Skeletal muscle satellite cell (primary cell): ENCODE results near the gene ADK.
A peak's percentile ranks its signal among the peaks of the same experiment; 100 is the strongest.
"Not testable (repeated sequence)": the region's sequence is repeated elsewhere in the genome, so short reads cannot be mapped to it uniquely, and the experiment has no call there.

Experiments
- H3K27me3 ChIP-seq: 2 replicates; pipeline ENCODE4 v1.7.0; 2013; ENCODE audit warnings: low read length; ENCODE audit not compliant: control insufficient read depth, insufficient read depth
- H3K36me3 ChIP-seq: 2 replicates; pipeline ENCODE4 v1.7.0; 2013; ENCODE audit warnings: mild to moderate bottlenecking, control low read depth, low read length; ENCODE audit not compliant: insufficient read depth
- H3K4me1 ChIP-seq: 2 replicates; pipeline ENCODE4 v1.7.0; 2013; ENCODE audit warnings: low read length; ENCODE audit not compliant: control insufficient read depth, insufficient read depth
- H3K4me2 ChIP-seq: 2 replicates; pipeline ENCODE4 v1.7.0; 2013; ENCODE audit warnings: mild to moderate bottlenecking, low read length
- H3K4me3 ChIP-seq: 2 replicates; pipeline ENCODE4 v1.7.0; 2013; ENCODE audit warnings: low read length
- H3K9ac ChIP-seq: 2 replicates; pipeline ENCODE4 v1.7.0; 2013; ENCODE audit warnings: mild to moderate bottlenecking, low read depth, low read length, moderate library complexity
- H3K9me3 ChIP-seq: replicated peaks from 2 replicates; pipeline ENCODE4 v1.7.0; 2013; ENCODE audit warnings: mild to moderate bottlenecking, control low read depth, low read length

Gene ADK

DNA sequence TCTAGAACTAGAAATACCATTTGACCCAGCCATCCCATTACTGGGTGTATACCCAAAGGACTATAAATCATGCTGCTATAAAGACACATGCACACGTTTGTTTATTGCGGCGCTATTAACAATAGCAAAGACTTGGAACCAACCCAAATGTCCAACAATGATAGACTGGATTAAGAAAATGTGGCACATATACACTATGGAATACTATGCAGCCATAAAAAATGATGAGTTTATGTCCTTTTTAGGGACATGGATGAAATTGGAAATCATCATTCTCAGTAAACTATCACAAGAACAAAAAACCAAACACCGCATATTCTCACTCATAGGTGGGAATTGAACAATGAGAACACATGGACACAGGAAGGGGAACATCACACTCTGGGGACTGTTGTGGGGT is 71.4 kb downstream of the ADK start:
- H3K27me3 ChIP-seq, H3K4me3 ChIP-seq, H3K4me2 ChIP-seq, H3K36me3 ChIP-seq, H3K9ac ChIP-seq, H3K9me3 ChIP-seq: not testable (repeated sequence)
- H3K4me1 ChIP-seq, result peaks cover 21% of the 10 kb centered on the region

DNA sequence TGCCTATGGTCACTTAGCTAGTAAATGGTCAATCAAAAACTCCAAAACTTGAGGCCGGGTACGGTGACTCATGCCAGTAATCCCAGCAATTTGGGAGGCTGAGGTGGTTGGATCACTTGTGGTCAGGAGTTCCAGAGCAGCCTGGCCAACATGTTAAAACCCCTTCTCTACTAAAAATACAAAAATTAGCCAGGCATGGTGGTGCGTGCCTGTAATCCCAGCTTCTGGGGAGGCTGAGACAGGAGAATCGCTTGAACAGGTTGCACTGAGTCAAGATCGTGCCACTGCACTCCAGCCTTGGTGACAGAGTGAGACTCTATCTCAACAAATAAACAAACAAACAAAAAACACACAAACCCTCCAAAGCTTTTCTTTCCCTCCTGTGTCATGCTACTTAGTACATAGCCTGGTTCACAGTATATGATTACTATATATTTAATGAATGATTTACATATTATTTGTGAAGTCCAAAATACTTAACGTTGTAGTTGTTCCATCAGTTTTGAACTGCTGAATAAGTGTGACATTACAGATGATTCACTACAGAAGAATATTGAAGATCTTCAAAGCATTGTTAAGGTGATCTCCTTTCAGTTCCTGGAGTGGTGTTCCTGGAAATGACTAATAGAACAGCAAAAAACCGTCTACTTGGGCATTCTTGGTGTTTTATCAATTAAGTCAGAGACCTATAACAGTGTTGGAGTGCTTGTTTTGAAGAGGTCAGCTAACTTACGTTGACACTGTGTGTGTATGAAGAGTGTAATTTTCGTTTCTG is 72.9 kb downstream of the ADK start:
- Histone ChIP-seq H3K9ac (no peak overlapping the region), H3K27me3 (no peaks in the 10 kb centered on the region), H3K36me3 (no peaks in the 10 kb centered on the region), H3K9me3 (no peaks in the 10 kb centered on the region), H3K4me1 (peaks cover 35% of the 10 kb centered on the region), H3K4me2 (peak overlapping the region; percentile 45), H3K4me3 (no peak overlapping the region)

DNA sequence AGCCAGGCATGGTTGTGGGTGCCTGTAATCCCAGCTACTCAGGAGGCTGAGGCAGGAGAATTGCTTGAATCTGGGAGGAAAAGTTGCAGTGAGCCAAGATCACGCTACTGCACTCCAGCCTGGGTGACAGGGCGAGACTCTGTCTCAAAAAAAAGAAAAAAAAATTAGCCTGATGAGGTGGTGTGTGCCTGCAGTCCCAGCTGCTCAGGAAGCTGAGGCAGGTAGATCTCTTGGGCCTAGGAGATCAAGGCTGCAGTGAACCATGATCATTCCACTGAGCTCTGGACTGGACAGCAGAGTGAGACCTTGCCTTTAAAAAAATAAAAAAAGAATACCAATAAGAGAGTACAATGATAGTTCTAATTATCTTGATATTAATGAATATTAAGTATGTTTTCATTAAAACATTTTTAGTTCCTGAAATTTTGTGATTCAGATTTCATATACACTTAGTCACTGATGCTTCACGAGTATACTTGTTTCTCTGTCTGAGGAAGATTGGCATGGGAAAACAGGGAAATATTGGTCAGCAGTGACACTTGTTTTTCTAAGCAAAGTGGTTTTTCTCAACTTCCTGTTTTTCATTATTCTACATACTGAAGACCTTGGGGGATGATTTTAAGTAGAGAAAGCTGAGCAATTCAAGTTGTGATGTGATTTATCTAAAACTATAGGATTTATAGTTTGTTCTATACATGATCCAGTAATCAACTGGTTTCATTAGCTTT is 76.8 kb downstream of the ADK start:
- H3K9me3 ChIP-seq, result no peaks in the 10 kb centered on the region
- peaks cover 50% of the 10 kb centered on the region for H3K4me1 ChIP-seq
- H3K4me3 ChIP-seq, result no peak overlapping the region
- H3K27me3 ChIP-seq, result no peaks in the 10 kb centered on the region
- H3K9ac ChIP-seq, result peak overlapping the region; percentile 36
- H3K36me3 ChIP-seq, result no peaks in the 10 kb centered on the region
- H3K4me2 ChIP-seq, result peak overlapping the region; percentile 46

DNA sequence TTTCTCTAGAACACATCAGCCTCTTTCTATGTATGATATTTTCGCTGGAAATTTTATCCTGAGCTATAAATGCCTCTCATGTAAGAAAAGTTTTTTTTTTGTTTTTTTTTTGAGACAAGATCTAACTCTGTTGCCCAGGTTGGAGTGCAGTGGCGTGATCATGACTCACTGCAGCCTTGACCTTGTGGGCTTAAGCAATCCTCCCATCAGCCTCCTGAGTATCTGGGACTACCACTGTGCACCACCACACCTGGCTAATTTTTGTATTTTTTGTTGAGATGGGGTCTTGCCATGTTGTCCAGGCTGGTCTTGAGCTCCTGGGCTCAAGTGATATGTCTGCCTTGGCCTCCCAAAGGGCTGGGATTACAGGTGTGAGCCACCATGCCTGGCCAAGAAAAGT is 80.4 kb downstream of the ADK start:
- Histone ChIP-seq H3K27me3 (no peaks in the 10 kb centered on the region), H3K4me2 (no peak overlapping the region), H3K36me3 (no peaks in the 10 kb centered on the region), H3K4me1 (peaks cover 31% of the 10 kb centered on the region), H3K9me3 (no peaks in the 10 kb centered on the region), H3K4me3 (no peak overlapping the region), H3K9ac (no peak overlapping the region)

DNA sequence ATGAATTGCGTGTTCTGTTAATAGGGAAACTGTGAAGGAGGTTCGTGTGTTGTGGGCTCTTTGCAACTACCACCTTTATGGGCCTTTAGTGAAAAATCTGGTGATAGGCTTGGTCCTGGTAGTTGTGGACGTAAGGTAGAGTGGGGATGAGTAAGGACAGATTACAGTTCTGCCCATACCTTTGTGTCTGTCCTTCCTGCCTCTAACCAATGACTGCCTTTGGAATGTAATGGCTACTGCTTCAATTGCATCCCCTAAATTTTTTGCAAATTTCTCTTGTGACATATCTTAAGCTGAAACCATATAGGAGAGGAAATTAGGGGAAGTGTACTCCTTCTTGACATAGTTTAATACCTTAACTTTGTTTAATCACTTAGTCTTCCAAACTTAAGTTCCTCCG is 82.3 kb downstream of the ADK start:
- Histone ChIP-seq H3K27me3 (no peaks in the 10 kb centered on the region), H3K4me2 (no peak overlapping the region), H3K9me3 (no peaks in the 10 kb centered on the region), H3K36me3 (no peaks in the 10 kb centered on the region), H3K4me1 (peaks cover 22% of the 10 kb centered on the region), H3K9ac (no peak overlapping the region), H3K4me3 (no peak overlapping the region)

DNA sequence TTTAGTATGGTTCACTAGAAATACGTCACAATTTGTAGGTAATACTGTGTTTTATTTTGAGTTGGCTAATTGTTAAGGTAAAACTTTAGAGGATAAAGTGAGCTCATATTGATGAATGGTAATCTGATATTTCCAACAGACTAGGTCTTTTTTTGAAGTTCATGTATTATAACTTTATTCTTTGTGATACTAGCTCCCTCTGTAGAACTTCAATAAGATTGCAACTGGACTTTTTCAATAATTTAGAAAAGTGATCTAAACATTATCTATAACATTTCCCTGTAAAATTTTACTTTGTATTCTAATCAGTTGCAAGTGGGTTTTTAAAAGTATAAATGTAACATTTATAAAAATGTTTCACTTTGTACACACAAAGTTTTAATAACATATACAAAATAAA is 83.5 kb downstream of the ADK start:
- Histone ChIP-seq H3K36me3 (no peaks in the 10 kb centered on the region), H3K9me3 (no peaks in the 10 kb centered on the region)

DNA sequence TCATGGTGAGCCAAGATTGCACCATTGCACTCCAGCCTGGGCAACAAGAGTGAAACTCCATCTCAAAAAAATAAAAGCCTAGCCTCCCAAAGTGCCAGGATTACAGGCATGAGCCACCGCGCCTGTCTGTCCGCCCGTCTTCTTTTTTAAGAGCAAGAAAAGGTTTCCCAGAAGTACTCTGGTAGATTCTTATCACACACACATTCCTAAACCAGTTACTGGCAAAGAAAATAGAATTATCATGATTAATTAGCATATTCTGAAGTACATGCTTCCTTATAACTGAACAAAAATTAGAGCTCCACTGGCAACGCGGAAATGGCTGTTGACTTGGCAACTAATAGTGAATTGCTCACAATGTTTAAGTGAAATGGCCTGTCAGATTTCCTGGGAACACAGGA is 87.0 kb downstream of the ADK start:
- H3K27me3 ChIP-seq, result no peaks in the 10 kb centered on the region
- H3K4me1 ChIP-seq, result no peaks in the 10 kb centered on the region
- H3K9me3 ChIP-seq, result no peaks in the 10 kb centered on the region
- H3K36me3 ChIP-seq, result peaks cover 5% of the 10 kb centered on the region
- H3K9ac ChIP-seq, result no peak overlapping the region
- no peak overlapping the region for H3K4me3 ChIP-seq
- H3K4me2 ChIP-seq, result no peak overlapping the region

More for the DNA sequence above, 83.5 kb downstream of the ADK start:
- Histone ChIP-seq H3K27me3 (no peaks in the 10 kb centered on the region), H3K4me1 (peaks cover 12% of the 10 kb centered on the region), H3K4me3 (no peak overlapping the region), H3K4me2 (no peak overlapping the region), H3K9ac (no peak overlapping the region)

DNA sequence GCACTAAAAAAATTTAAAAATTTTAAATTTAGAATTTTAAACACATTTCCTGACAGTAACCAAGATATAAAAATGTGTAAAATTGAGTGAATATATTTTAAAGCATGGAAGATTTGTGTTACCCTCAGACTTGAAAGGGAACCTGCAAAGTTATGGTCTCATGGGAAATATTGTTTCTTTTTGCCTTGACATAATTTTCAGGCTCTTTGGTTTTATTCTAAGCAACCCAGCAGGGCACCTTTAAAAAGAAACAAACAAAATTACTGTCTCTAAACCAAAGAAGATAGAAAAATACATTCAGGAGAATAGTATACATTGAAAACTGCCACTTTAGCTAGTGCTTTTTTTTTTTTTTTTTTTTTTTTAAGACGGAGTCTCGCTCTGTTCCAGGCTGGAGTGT is 87.5 kb downstream of the ADK start:
- no peak overlapping the region for H3K9ac ChIP-seq
- no peaks in the 10 kb centered on the region for H3K4me1 ChIP-seq
- no peak overlapping the region for H3K4me3 ChIP-seq
- no peaks in the 10 kb centered on the region for H3K27me3 ChIP-seq
- no peaks in the 10 kb centered on the region for H3K9me3 ChIP-seq
- no peak overlapping the region for H3K4me2 ChIP-seq
- peaks cover 8% of the 10 kb centered on the region for H3K36me3 ChIP-seq

DNA sequence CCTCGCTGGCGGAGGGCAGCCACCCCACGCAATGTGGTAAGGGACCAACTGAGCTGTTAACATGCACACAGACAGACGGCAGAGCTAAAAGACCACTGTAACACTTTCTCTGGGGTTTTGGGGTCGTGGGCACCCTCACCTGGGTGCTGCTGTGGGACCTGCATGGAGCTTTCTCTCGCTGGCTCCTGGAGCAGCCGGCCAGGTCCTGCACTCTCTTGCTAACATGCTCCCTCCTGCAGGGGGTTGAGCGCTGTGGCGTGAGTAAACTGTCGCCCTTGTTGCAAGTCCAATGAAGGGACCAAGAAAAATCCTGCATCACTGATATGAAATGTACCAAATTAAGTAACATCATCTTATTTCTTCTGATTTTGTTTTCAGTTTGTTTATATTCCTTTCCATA is 92.0 kb downstream of the ADK start:
- no peaks in the 10 kb centered on the region for H3K27me3 ChIP-seq

DNA sequence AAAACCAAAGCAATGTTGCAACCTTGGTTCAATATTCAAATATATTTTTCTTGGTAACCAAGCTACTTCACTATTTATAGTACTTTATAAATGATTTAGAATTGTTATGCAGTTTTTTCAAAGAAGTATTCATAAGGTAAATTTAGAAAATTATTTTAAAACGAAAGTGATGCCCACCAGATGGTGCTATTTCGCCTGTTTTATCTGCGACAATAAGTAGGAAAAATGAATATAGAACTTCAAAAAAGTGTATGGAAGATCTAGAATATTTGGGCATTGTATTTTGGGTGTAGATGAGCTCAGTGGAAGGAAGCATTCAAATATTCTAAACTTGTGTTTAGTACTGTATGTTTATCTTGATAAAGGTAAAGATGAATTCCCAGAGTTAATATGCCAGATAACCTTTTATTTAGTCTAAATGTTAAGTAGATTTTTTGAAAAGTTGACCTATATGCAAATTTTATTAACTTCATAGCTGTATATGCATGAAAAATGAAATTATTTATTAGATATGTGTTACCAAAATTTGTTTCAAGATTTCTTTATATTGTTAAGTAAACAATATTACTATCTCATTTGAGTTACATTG is 93.2 kb downstream of the ADK start:
- H3K4me2 ChIP-seq, result no peak overlapping the region

More for the DNA sequence above, 92.0 kb downstream of the ADK start:
- Histone ChIP-seq H3K36me3 (peaks cover 8% of the 10 kb centered on the region), H3K9ac (no peak overlapping the region), H3K4me1 (no peaks in the 10 kb centered on the region), H3K4me2 (no peak overlapping the region), H3K4me3 (no peak overlapping the region), H3K9me3 (no peaks in the 10 kb centered on the region)

DNA sequence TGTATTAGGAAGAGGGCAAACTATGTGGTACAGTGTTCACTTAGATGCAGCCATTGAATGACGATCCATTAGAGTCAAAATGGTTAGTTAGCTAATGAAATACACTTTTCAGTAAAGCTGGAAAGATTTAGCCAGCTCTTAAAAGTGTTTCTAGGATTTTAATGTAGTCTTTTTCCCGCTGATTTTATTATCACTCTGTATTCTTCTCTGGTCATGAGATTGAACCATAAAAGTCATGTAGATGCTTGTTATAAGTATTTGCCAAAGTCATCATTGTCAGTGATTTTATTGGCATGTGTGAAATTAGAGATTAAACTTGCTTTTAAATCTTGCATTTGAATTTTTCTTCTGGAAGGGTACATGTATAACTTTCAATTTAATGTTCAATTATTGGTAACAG is 93.8 kb downstream of the ADK start:
- H3K36me3 ChIP-seq, result peaks cover 8% of the 10 kb centered on the region
- H3K4me2 ChIP-seq, result no peak overlapping the region

More for the DNA sequence above, 93.2 kb downstream of the ADK start:
- H3K4me1 ChIP-seq, result no peaks in the 10 kb centered on the region
- no peaks in the 10 kb centered on the region for H3K9me3 ChIP-seq
- H3K27me3 ChIP-seq, result no peaks in the 10 kb centered on the region
- H3K36me3 ChIP-seq, result peaks cover 8% of the 10 kb centered on the region
- H3K4me3 ChIP-seq, result no peak overlapping the region
- no peak overlapping the region for H3K9ac ChIP-seq

More for the DNA sequence above, 93.8 kb downstream of the ADK start:
- no peak overlapping the region for H3K9ac ChIP-seq
- H3K4me1 ChIP-seq, result no peaks in the 10 kb centered on the region
- H3K27me3 ChIP-seq, result no peaks in the 10 kb centered on the region
- H3K4me3 ChIP-seq, result no peak overlapping the region
- H3K9me3 ChIP-seq, result no peaks in the 10 kb centered on the region
